GM18520 (cell line): Measurements from ENCODE around the gene DGCR8.

Experiments used
- ATAC-seq: cut with Tn5 transposase; IDR thresholded peaks from one replicate; pipeline ENCODE4 v1.9.1; 2021; ENCODE audit not compliant: unreplicated experiment

Gene DGCR8

GRCh38 chr22:20089226-20089976 is 9.4 kb downstream of the DGCR8 start:
- no peak for ATAC-seq

- no peak for ATAC-seq
Observed at GRCh38 chr22:20089977-20090729, 10.1 kb downstream of the DGCR8 start.

GRCh38 chr22:20090730-20091240 is 10.7 kb downstream of the DGCR8 start:
- no peak for ATAC-seq

GRCh38 chr22:20091690-20092476 is 11.8 kb downstream of the DGCR8 start:
- no peak for ATAC-seq

GRCh38 chr22:20092477-20092854 is 12.4 kb downstream of the DGCR8 start:
- ATAC-seq: no peak

GRCh38 chr22:20093418-20094196 is 13.6 kb downstream of the DGCR8 start:
- ATAC-seq: no peak

- no peak for ATAC-seq
Observed at GRCh38 chr22:20094197-20094807, 14.3 kb downstream of the DGCR8 start.

GRCh38 chr22:20095521-20095920 is 15.5 kb downstream of the DGCR8 start:
- ATAC-seq: no peak

- no peak for ATAC-seq
Observed at GRCh38 chr22:20096574-20097420, 16.8 kb downstream of the DGCR8 start.

GRCh38 chr22:20099099-20099711 is 19.2 kb downstream of the DGCR8 start:
- ATAC-seq: no peak

GRCh38 chr22:20101638-20102037 is 21.6 kb downstream of the DGCR8 start:
- ATAC-seq: no peak

GRCh38 chr22:20102203-20102780 is 22.3 kb downstream of the DGCR8 start:
- ATAC-seq: no peak

- no peak for ATAC-seq
Observed at GRCh38 chr22:20105456-20106204, 25.6 kb downstream of the DGCR8 start.

GRCh38 chr22:20106205-20106848 is 26.3 kb downstream of the DGCR8 start:
- no peak for ATAC-seq

GRCh38 chr22:20106849-20107237 is 26.8 kb downstream of the DGCR8 start:
- no peak for ATAC-seq

- ATAC-seq: no peak
Observed at GRCh38 chr22:20107471-20107901, 27.4 kb downstream of the DGCR8 start.
